Tibial nerve (tissue), 4 donors: ENCODE measurements around the gene RASA2.

ENCODE experiments used
- EP300 ChIP-seq, 2 donors: sonication (generic); formaldehyde crosslinking; IDR thresholded peaks; one replicate each; pipeline ENCODE4 v1.6.1; 2017; ENCODE audit warnings: antibody characterized with exemption in 2 of 2, mild to moderate bottlenecking in 1 of 2
- POLR2A ChIP-seq, 2 donors: fragments of 450-650 bp; IDR thresholded peaks; one replicate each; pipeline ENCODE4 v1.6.1; 2017; ENCODE audit warnings: antibody characterized with exemption in 2 of 2, mild to moderate bottlenecking in 2 of 2, moderate library complexity in 2 of 2
- TF ChIP-seq, protein P1 (sequence below), 5 experiments: fragments of 200-600 bp in 3 of 5; fragments of 450-650 bp in 2 of 5; sonication (generic) in 3 of 5; IDR thresholded peaks; one replicate each; pipeline ENCODE4 v1.5.1; 2016 to 2019; ENCODE audit warnings: antibody characterized with exemption in 5 of 5, mild to moderate bottlenecking in 3 of 5, moderate library complexity in 2 of 5

DNA sequence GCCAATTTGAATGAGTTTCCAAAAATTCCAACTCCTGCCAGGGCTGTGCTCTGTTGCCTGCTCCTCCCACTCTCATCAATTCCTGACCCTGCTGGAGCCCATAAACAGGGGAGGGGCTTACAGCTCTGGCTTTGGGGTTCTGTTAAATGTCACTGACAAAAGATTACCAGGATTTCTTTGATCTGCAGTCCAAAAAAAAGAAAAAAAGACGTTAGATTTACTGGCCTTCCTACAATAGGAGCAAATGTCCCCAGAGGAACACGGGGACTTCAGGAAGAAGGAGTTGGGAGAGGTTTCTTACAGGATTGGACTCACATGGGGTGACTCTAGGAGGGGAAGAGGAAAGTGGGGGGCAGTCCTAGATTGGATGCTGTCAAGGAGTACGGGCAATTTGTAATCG is 167.0 kb downstream of the RASA2 start:
- TF ChIP-seq POLR2A (IDR thresholded peaks at IDR 0.05) (no peak), EP300 (IDR thresholded peaks at IDR 0.05) (no peak)
- TF ChIP-seq, protein P1, sequence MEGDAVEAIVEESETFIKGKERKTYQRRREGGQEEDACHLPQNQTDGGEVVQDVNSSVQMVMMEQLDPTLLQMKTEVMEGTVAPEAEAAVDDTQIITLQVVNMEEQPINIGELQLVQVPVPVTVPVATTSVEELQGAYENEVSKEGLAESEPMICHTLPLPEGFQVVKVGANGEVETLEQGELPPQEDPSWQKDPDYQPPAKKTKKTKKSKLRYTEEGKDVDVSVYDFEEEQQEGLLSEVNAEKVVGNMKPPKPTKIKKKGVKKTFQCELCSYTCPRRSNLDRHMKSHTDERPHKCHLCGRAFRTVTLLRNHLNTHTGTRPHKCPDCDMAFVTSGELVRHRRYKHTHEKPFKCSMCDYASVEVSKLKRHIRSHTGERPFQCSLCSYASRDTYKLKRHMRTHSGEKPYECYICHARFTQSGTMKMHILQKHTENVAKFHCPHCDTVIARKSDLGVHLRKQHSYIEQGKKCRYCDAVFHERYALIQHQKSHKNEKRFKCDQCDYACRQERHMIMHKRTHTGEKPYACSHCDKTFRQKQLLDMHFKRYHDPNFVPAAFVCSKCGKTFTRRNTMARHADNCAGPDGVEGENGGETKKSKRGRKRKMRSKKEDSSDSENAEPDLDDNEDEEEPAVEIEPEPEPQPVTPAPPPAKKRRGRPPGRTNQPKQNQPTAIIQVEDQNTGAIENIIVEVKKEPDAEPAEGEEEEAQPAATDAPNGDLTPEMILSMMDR (IDR thresholded peaks at IDR 0.05) = no peak
